Kidney epithelial cell (primary cell): ENCODE measurements around the gene ITGB5. TPM values are rescaled to one million over a fixed set of nuclear protein-coding genes. Genes with fewer than 3 reads are reported as not detected.

Experiments used
- DNase-seq: peaks from one replicate; pipeline ENCODE4 v3.0.0-alpha.2; 2010; ENCODE audit warnings: low read depth
- H3K27me3 ChIP-seq: 2 replicates; pipeline ENCODE4 v1.6.0; 2011; ENCODE audit warnings: low read length; ENCODE audit not compliant: control insufficient read depth, insufficient read depth
- H3K36me3 ChIP-seq: 2 replicates; pipeline ENCODE4 v1.5.1; 2011; ENCODE audit warnings: low read length; ENCODE audit not compliant: control insufficient read depth, insufficient read depth
- H3K4me3 ChIP-seq: 2 replicates; pipeline ENCODE4 v1.5.1; 2011; ENCODE audit warnings: low read depth, mild to moderate bottlenecking, control low read depth, low read length
- total RNA-seq: library from RNA; depleted of rRNA; stranded (reverse); fragments of >200 nt; gene quantifications from 2 replicates; pipeline ENCODE4 v1.2.3, GENCODE V29; 2015
- TF ChIP-seq, protein P1 (sequence below): IDR thresholded peaks from 2 replicates; pipeline ENCODE4 v1.5.1; 2011; ENCODE audit warnings: mild to moderate bottlenecking, moderate library complexity, low read length, control low read depth, inconsistent platforms; ENCODE audit not compliant: insufficient read depth, poor library complexity, severe bottlenecking

ITGB5 gene
- total RNA-seq, 1 donor from 2014 or later = 86.0 TPM

DNA sequence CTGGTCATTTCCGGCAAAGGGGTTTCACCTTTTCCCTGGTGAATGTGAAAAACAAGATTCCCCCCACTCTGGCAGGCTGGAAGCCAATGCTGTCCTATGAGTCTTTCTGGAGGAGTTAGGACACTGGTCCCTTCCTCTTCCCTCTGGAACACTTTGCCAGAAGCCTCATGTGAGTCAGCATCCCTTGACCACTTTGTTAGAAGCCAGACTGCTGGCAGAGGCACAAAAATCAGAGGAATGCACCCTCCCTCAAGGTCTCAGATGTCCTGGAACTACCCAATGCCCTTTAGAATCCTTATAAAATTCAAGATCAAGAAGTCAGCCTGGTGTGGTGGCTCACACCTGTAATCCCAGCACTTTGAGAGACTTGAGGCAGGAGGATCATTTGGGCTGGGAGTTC is 26.6 kb downstream of the ITGB5 start:
- TF ChIP-seq, protein P1, sequence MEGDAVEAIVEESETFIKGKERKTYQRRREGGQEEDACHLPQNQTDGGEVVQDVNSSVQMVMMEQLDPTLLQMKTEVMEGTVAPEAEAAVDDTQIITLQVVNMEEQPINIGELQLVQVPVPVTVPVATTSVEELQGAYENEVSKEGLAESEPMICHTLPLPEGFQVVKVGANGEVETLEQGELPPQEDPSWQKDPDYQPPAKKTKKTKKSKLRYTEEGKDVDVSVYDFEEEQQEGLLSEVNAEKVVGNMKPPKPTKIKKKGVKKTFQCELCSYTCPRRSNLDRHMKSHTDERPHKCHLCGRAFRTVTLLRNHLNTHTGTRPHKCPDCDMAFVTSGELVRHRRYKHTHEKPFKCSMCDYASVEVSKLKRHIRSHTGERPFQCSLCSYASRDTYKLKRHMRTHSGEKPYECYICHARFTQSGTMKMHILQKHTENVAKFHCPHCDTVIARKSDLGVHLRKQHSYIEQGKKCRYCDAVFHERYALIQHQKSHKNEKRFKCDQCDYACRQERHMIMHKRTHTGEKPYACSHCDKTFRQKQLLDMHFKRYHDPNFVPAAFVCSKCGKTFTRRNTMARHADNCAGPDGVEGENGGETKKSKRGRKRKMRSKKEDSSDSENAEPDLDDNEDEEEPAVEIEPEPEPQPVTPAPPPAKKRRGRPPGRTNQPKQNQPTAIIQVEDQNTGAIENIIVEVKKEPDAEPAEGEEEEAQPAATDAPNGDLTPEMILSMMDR = no peak
- Histone ChIP-seq H3K27me3 (no peaks in the 10 kb centered on the region), H3K4me3 (no peak overlapping the region), H3K36me3 (no peaks in the 10 kb centered on the region)
- DNase-seq = peak; percentile 94

DNA sequence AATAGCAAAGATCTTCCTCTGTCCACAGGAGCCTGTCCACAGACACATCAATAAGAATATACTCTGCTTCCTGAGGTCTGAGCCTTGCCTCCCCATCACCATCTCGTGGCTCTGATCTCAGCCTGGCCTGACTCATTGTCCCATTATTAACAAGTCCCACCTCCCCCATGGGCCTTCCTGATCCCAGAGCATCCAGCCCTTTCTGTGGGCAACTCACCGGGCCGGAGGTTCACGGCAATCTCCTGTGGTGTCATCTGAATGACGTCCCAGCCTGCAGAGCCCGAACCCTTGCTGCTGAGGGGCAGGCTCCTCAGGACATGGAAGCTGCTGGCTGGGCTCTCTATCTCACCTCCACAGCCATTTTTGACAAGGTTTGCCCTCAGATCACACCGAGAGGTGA is 28.1 kb downstream of the ITGB5 start:
- H3K27me3 ChIP-seq = no peaks in the 10 kb centered on the region
- no peak overlapping the region for H3K4me3 ChIP-seq
- TF ChIP-seq, protein P1 = no peak
- peak; percentile 82 for DNase-seq
- no peaks in the 10 kb centered on the region for H3K36me3 ChIP-seq

DNA sequence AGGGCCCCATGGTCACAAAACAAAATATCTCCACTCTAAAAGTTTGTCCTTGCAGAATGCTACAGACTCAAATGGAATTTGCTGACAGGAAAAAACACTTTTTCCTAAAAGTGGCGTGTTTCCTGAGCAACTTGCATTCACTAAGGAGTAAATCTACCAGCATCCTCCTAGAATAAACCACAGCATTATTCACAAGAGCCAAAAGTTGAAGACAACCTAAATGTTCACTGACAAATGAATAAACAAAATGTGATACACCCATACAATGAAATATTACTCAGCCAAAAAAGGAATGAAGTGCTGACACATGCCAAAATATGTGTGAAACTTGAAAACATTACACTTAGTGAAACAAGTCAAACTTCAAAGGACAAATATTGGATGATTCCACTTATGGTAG is 28.9 kb downstream of the ITGB5 start:
- no peak for DNase-seq
- Histone ChIP-seq H3K36me3 (no peaks in the 10 kb centered on the region), H3K4me3 (no peak overlapping the region), H3K27me3 (no peaks in the 10 kb centered on the region)
- TF ChIP-seq, protein P1 = no peak

DNA sequence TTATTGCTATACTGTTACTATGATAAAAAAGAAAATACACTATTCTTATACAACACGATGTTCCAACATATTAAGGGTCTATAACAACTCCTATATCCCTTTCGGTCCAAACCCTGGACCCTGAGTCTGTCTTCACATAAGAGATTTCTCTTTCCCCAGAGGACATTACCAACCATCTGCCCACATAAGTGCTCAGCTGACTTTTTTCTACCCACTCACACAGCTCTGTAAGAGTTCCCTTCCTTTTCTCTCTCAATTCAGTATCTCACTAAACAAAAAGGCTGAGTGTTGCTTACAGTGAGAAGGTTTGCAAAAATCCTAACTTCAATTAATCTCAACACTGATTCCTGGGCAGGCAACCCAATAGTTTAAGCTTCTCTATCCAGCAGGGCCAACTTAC is 30.5 kb downstream of the ITGB5 start:
- Histone ChIP-seq H3K27me3 (no peaks in the 10 kb centered on the region), H3K4me3 (no peak overlapping the region), H3K36me3 (no peaks in the 10 kb centered on the region)
- TF ChIP-seq, protein P1 = no peak
- no peak for DNase-seq

DNA sequence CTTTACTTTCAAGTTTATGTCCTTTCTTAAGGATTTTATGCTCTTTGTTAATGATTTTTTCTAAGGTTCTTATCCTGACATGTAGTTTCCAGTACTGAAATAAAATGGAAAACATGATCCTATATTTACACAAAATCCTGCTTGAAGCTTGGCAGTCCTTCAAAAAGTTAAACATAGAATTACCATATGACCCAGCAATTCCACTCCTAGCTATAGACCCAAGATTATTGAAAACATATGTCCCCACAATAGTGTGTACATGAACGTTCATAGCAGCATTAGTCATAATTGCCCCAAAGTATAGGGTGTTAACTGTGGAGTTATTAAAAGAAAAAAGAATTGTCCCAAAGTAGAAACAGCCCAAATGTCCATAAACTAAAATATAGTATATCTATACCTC is 33.2 kb downstream of the ITGB5 start:
- Histone ChIP-seq H3K4me3 (no peak overlapping the region), H3K27me3 (no peaks in the 10 kb centered on the region), H3K36me3 (no peaks in the 10 kb centered on the region)
- TF ChIP-seq, protein P1 = no peak
- no peak for DNase-seq

DNA sequence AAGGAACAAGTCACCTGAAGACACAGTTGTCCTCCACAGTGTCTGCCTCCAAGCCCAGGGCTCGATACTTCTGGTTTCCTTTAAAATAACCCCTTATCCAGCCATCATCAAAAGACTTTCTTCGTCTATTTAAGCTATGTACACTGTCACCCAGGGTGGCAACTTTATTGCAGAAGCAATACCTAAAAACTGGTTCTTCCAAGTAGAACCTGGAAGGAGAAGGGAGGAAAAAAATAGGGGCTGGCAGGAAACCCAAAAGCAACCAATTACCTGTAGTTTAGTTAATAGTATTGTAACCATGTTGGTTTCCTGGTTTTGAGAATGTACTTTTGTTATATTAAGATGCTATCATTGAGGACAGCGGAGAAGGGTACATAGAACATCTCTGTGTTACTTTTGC is 33.7 kb downstream of the ITGB5 start:
- H3K4me3 ChIP-seq = no peak overlapping the region

More for the DNA sequence above, 33.7 kb downstream of the ITGB5 start:
- TF ChIP-seq, protein P1 = no peak
- H3K36me3 ChIP-seq = no peaks in the 10 kb centered on the region
- no peaks in the 10 kb centered on the region for H3K27me3 ChIP-seq
- no peak for DNase-seq
